HG03442 (cell line): Measurements from ENCODE around the gene PRDM2.

Experiments used
- ATAC-seq: cut with Tn5 transposase; IDR thresholded peaks from one replicate; pipeline ENCODE4 v1.9.1; 2021; ENCODE audit warnings: mild to moderate bottlenecking, moderate library complexity; ENCODE audit not compliant: unreplicated experiment

PRDM2 gene

GRCh38 chr1:13812456-13813397 lies 112.7 kb downstream of the PRDM2 start:
- ATAC-seq, result no peak

GRCh38 chr1:13813398-13814012 lies 113.5 kb downstream of the PRDM2 start:
- peak; percentile 49 for ATAC-seq

GRCh38 chr1:13814131-13814530 lies 114.1 kb downstream of the PRDM2 start:
- no peak for ATAC-seq

- ATAC-seq, result no peak
Observed at GRCh38 chr1:13816016-13816760, 116.2 kb downstream of the PRDM2 start.

GRCh38 chr1:13817906-13818305 lies 117.9 kb downstream of the PRDM2 start:
- no peak for ATAC-seq

GRCh38 chr1:13818926-13819325 lies 118.9 kb downstream of the PRDM2 start:
- no peak for ATAC-seq

GRCh38 chr1:13819642-13820041 lies 119.7 kb downstream of the PRDM2 start:
- no peak for ATAC-seq

- ATAC-seq, result no peak
Observed at GRCh38 chr1:13820055-13820454, 120.1 kb downstream of the PRDM2 start.

GRCh38 chr1:13820456-13820855 lies 120.5 kb downstream of the PRDM2 start:
- ATAC-seq, result no peak

- no peak for ATAC-seq
Observed at GRCh38 chr1:13823126-13823880, 123.3 kb downstream of the PRDM2 start.

- ATAC-seq, result no peak
Observed at GRCh38 chr1:13823936-13824335, 123.9 kb downstream of the PRDM2 start.

GRCh38 chr1:13824626-13825025 lies 124.6 kb downstream of the PRDM2 start:
- ATAC-seq, result no peak

GRCh38 chr1:13825033-13825432 lies 125.0 kb downstream of the PRDM2 start:
- no peak for ATAC-seq

GRCh38 chr1:13826009-13826408 lies 126.0 kb downstream of the PRDM2 start:
- no peak for ATAC-seq

GRCh38 chr1:13826591-13826990 lies 126.6 kb downstream of the PRDM2 start:
- no peak for ATAC-seq

- ATAC-seq, result no peak
Observed at GRCh38 chr1:13828454-13829151, 128.6 kb downstream of the PRDM2 start.

- ATAC-seq, result no peak
Observed at GRCh38 chr1:13829152-13829769, 129.3 kb downstream of the PRDM2 start.

GRCh38 chr1:13830170-13830569 lies 130.2 kb downstream of the PRDM2 start:
- ATAC-seq, result no peak

GRCh38 chr1:13830616-13831280 lies 130.8 kb downstream of the PRDM2 start:
- ATAC-seq, result no peak
